HepG2 (cell line): ENCODE measurements around the gene FUT3. TPM values are rescaled to one million over a fixed set of nuclear protein-coding genes. Genes with fewer than 3 reads are reported as not detected.

Experiments used
- ATAC-seq: fragments of 200-7000 bp; cut with Tn5 transposase; 3 replicates; pipeline ENCODE4 v1.9.1; 2020; ENCODE audit warnings: mild to moderate bottlenecking, moderate library complexity
- BruUV-seq: library from RNA; stranded (reverse); fragments of 400-500 nt; replicated peaks from 2 replicates; lab custom pipeline; 2021; lab: Mats Ljungman, UMichigan
- CTCF ChIA-PET: fragments of 300-600 bp; formaldehyde crosslinking; extraction: SDS; loops from one replicate; lab custom pipeline; 2021; ENCODE audit warnings: low total read pairs, inconsistent platforms, low intra/inter-chr PET ratio; lab: Yijun Ruan, JAX
- POLR2A ChIA-PET: fragments of 350-600 bp; sonication (Branson Sonifier 250); formaldehyde crosslinking; loops from one replicate; lab custom pipeline; 2020; ENCODE audit warnings: antibody characterized with exemption, inconsistent platforms; lab: Yijun Ruan, JAX
- DNase-seq: peaks from one replicate; pipeline ENCODE4 v3.0.0-alpha.2; 2015; ENCODE audit warnings: low spot score
- FAIRE-seq: peaks from 3 replicates; lab custom pipeline; 2011; peaks lifted over from hg19 to GRCh38; lab: Jason Lieb, UNC
- H2AFZ ChIP-seq: one replicate; pipeline ENCODE4 v1.6.1; 2011; ENCODE audit warnings: low read length, inconsistent platforms
- H3K27ac ChIP-seq: fragments of 300-600 bp; 3 replicates; pipeline ENCODE4 v1.8.0; 2011; ENCODE audit warnings: mixed run types, mild to moderate bottlenecking, mixed read lengths, low read length, inconsistent platforms; ENCODE audit not compliant: insufficient read depth; ENCODE audit errors: extremely low read length
- H3K27me3 ChIP-seq, 2 experiments: fragments of 200-600 bp in 1 of 2; 2 replicates in 1 of 2; 3 replicates in 1 of 2; pipeline versions ENCODE4 v1.6.0 to v1.8.0; 2011; ENCODE audit warnings: low read length in 2 of 2, mild to moderate bottlenecking in 2 of 2, moderate library complexity in 2 of 2, inconsistent platforms in 1 of 2; ENCODE audit not compliant: insufficient read depth in 2 of 2, control insufficient read depth in 1 of 2
- H3K36me3 ChIP-seq, 2 experiments: fragments of 200-600 bp in 1 of 2; replicated peaks in 1 of 2; 2 replicates in 1 of 2; 3 replicates in 1 of 2; pipeline versions ENCODE4 v1.5.1 to v1.8.0; 2011; ENCODE audit warnings: low read length in 2 of 2, inconsistent platforms in 1 of 2; ENCODE audit not compliant: insufficient read depth in 2 of 2, control insufficient read depth in 1 of 2
- H3K4me1 ChIP-seq: 2 replicates; pipeline ENCODE4 v1.5.1; 2012; ENCODE audit warnings: low read length, inconsistent platforms; ENCODE audit not compliant: insufficient read depth
- H3K4me2 ChIP-seq: 2 replicates; pipeline ENCODE4 v1.6.0; 2011; ENCODE audit warnings: low read depth, low read length, inconsistent platforms
- H3K4me3 ChIP-seq, 3 experiments: fragments of 200-600 bp in 1 of 3; sonication (generic), shearing (Covaris generic) in 1 of 3; replicated peaks in 1 of 3; 2 replicates each; pipeline ENCODE4 v1.5.1; 2011 to 2016; ENCODE audit warnings: low read length in 3 of 3, inconsistent platforms in 2 of 3, low read depth in 2 of 3, mild to moderate bottlenecking in 2 of 3, control low read depth in 1 of 3, mixed read lengths in 1 of 3; ENCODE audit not compliant: insufficient read depth in 1 of 3
- H3K79me2 ChIP-seq: one replicate; pipeline ENCODE4 v1.6.1; 2011; ENCODE audit warnings: low read length, inconsistent platforms; ENCODE audit not compliant: insufficient read depth
- H3K9ac ChIP-seq: 2 replicates; pipeline ENCODE4 v1.6.0; 2011; ENCODE audit warnings: mild to moderate bottlenecking, low read depth, low read length, inconsistent platforms; ENCODE audit not compliant: insufficient read depth
- H3K9me3 ChIP-seq: 2 replicates; pipeline ENCODE4 v1.5.1; 2012; ENCODE audit warnings: mild to moderate bottlenecking, low read length
- H4K20me1 ChIP-seq: 2 replicates; pipeline ENCODE4 v1.6.0; 2011; ENCODE audit warnings: inconsistent platforms, mild to moderate bottlenecking, low read length, moderate library complexity; ENCODE audit not compliant: insufficient read depth
- ARID2 ChIP-seq: sonication (generic); formaldehyde crosslinking; IDR thresholded peaks from 2 replicates; pipeline ENCODE4 v1.8.1; 2022; ENCODE audit warnings: mild to moderate bottlenecking, missing genetic modification reagents, borderline replicate concordance
- ARNT2 ChIP-seq: sonication (generic); formaldehyde crosslinking; IDR thresholded peaks from 2 replicates; pipeline ENCODE4 v1.8.0; 2022; ENCODE audit warnings: mild to moderate bottlenecking, low read depth, missing genetic modification reagents, moderate library complexity
- HNRNPK ChIP-seq: fragments of 200-400 bp; formaldehyde crosslinking; IDR thresholded peaks from 2 replicates; pipeline ENCODE4 v1.6.1; 2018; ENCODE audit warnings: low read length, low read depth, moderate library complexity, mild to moderate bottlenecking; ENCODE audit not compliant: poor library complexity, severe bottlenecking
- KMT2B ChIP-seq: IDR thresholded peaks from 2 replicates; pipeline ENCODE4 v1.6.1; 2016; ENCODE audit warnings: missing genetic modification reagents, missing compliant biosample characterization
- NR2F6 ChIP-seq, 2 experiments: IDR thresholded peaks; 2 replicates each; pipeline ENCODE4 v1.6.1; 2016; ENCODE audit warnings: antibody characterized with exemption in 1 of 2, mild to moderate bottlenecking in 1 of 2
- POLR2A ChIP-seq, 2 experiments: IDR thresholded peaks; 2 replicates each; pipeline ENCODE4 v1.6.1; 2011; ENCODE audit warnings: low read depth in 2 of 2, low read length in 2 of 2, mild to moderate bottlenecking in 1 of 2, moderate library complexity in 1 of 2; ENCODE audit not compliant: insufficient read depth in 1 of 2
- RBM22 ChIP-seq: fragments of 200-400 bp; formaldehyde crosslinking; optimal IDR thresholded peaks from 2 replicates; pipeline ENCODE3; 2017; ENCODE audit warnings: mild to moderate bottlenecking, low read length, moderate library complexity
- ZNF24 ChIP-seq: fragments of 450-650 bp; IDR thresholded peaks from 2 replicates; pipeline ENCODE4 v1.6.1; 2017; ENCODE audit warnings: antibody characterized with exemption, mild to moderate bottlenecking
- ZNF569 ChIP-seq: sonication (generic); formaldehyde crosslinking; IDR thresholded peaks from 2 replicates; pipeline ENCODE4 v1.5.0; 2020; ENCODE audit warnings: mild to moderate bottlenecking, missing genetic modification reagents, moderate library complexity, borderline replicate concordance
- ZNF740 ChIP-seq: sonication (generic); formaldehyde crosslinking; IDR thresholded peaks from 2 replicates; pipeline ENCODE4 v1.4.0; 2020; ENCODE audit warnings: missing genetic modification reagents
- WGBS: methylation state at CpG from one replicate; pipeline ENCODE4 v1.1.6; 2017; ENCODE audit warnings: low lambda C conversion rate; 5-methylcytosine and 5-hydroxymethylcytosine counted together
- in situ Hi-C: cut with HindIII; loops from 2 replicates; pipeline ENCODE4 v1.10.0; 2017; ENCODE audit warnings: low pct_unique_long_range_greater_than_20kb; ENCODE audit not compliant: extremely low pct_ligation_motif_present
- intact Hi-C: fragments of 100-400 bp; cut with micrococcal nuclease; formaldehyde crosslinking; loops from one replicate; pipeline ENCODE4 v1.10.0; 2022; ENCODE audit not compliant: unreplicated experiment
- polyA plus RNA-seq, 8 experiments: library from polyadenylated mRNA; depleted of rRNA in 3 of 8; stranded (reverse) in 7 of 8; unstranded in 1 of 8; fragments of >200 nt; fragmentation: Illumina TruSeq in 4 of 8; extraction: Trizol in 4 of 8; gene quantifications; 2 replicates each; pipeline versions ENCODE4 v1.2.1 to v1.2.3, GENCODE V29; 2011 to 2016; ENCODE audit warnings: low read depth in 4 of 8, missing spikeins in 1 of 8, mixed read lengths in 1 of 8; ENCODE audit not compliant: insufficient read depth in 1 of 8
- total RNA-seq, 5 experiments: library from RNA; depleted of rRNA; stranded (reverse); fragments of >200 nt; fragmentation: Illumina TruSeq; extraction: Trizol; gene quantifications; 2 replicates each; pipeline ENCODE4 v1.2.3, GENCODE V29; 2016; ENCODE audit warnings: low read depth in 1 of 5
- TF ChIP-seq, protein P1 (sequence below): sonication (generic); formaldehyde crosslinking; IDR thresholded peaks from 2 replicates; pipeline ENCODE4 v1.4.0; 2020; ENCODE audit warnings: missing genetic modification reagents
- TF ChIP-seq, protein P2 (sequence below): sonication (generic); formaldehyde crosslinking; IDR thresholded peaks from 2 replicates; pipeline ENCODE4 v1.4.0; 2020; ENCODE audit warnings: mild to moderate bottlenecking, missing genetic modification reagents
- TF ChIP-seq, protein P3 (sequence below): IDR thresholded peaks from 2 replicates; pipeline ENCODE4 v1.6.1; 2018; ENCODE audit warnings: missing genetic modification reagents, mild to moderate bottlenecking, missing compliant biosample characterization

FUT3 gene
- total and polyA plus RNA-seq, 2 of the 13 experiments (the other 11 are each of a cell fraction or from before 2014, with no cell fraction given), result 0.53 to 1.1 TPM

- Histone ChIP-seq H2AFZ (no peak overlapping the region), H3K27ac (no peak overlapping the region), H3K9ac (no peak overlapping the region), H3K79me2 (no peaks in the 10 kb centered on the region), H3K27me3 (no peaks in the 10 kb centered on the region), H3K4me1 (peaks cover 31% of the 10 kb centered on the region), H3K4me3 (peak overlapping the region in 1 of 3 experiments; percentile 42; a peak in 1 of 6 replicates), H3K4me2 (peak overlapping the region; percentile 58), H3K9me3 (no peaks in the 10 kb centered on the region), H3K36me3 (no peaks in the 10 kb centered on the region), H4K20me1 (peaks cover 2% of the 10 kb centered on the region; the same call in 1 of the 2 replicates)
- in situ Hi-C loops, result no loop called here
- WGBS, result 74% methylated on average over 5 of the region's 8 CpGs
- POLR2A ChIA-PET, result interaction anchor here (1.2 kb wide), 1 partner anchor 12 kb away, joined by 4 read pairs; no protein-coding TSS in a partner anchor
- BruUV-seq, result no TSS peak
- CTCF ChIA-PET, result no interaction called here
- DNase-seq, result no peak
- intact Hi-C loops, result no loop called here
- no peak for FAIRE-seq
- ATAC-seq, result no peak
- peak; percentile 15 for TF ChIP-seq RBM22
- TF ChIP-seq ZNF740 (CRISPR knock-in tag), result no peak
- TF ChIP-seq, protein P1, sequence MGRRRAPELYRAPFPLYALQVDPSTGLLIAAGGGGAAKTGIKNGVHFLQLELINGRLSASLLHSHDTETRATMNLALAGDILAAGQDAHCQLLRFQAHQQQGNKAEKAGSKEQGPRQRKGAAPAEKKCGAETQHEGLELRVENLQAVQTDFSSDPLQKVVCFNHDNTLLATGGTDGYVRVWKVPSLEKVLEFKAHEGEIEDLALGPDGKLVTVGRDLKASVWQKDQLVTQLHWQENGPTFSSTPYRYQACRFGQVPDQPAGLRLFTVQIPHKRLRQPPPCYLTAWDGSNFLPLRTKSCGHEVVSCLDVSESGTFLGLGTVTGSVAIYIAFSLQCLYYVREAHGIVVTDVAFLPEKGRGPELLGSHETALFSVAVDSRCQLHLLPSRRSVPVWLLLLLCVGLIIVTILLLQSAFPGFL (CRISPR knock-in tag), result no peak
- TF ChIP-seq, protein P2, sequence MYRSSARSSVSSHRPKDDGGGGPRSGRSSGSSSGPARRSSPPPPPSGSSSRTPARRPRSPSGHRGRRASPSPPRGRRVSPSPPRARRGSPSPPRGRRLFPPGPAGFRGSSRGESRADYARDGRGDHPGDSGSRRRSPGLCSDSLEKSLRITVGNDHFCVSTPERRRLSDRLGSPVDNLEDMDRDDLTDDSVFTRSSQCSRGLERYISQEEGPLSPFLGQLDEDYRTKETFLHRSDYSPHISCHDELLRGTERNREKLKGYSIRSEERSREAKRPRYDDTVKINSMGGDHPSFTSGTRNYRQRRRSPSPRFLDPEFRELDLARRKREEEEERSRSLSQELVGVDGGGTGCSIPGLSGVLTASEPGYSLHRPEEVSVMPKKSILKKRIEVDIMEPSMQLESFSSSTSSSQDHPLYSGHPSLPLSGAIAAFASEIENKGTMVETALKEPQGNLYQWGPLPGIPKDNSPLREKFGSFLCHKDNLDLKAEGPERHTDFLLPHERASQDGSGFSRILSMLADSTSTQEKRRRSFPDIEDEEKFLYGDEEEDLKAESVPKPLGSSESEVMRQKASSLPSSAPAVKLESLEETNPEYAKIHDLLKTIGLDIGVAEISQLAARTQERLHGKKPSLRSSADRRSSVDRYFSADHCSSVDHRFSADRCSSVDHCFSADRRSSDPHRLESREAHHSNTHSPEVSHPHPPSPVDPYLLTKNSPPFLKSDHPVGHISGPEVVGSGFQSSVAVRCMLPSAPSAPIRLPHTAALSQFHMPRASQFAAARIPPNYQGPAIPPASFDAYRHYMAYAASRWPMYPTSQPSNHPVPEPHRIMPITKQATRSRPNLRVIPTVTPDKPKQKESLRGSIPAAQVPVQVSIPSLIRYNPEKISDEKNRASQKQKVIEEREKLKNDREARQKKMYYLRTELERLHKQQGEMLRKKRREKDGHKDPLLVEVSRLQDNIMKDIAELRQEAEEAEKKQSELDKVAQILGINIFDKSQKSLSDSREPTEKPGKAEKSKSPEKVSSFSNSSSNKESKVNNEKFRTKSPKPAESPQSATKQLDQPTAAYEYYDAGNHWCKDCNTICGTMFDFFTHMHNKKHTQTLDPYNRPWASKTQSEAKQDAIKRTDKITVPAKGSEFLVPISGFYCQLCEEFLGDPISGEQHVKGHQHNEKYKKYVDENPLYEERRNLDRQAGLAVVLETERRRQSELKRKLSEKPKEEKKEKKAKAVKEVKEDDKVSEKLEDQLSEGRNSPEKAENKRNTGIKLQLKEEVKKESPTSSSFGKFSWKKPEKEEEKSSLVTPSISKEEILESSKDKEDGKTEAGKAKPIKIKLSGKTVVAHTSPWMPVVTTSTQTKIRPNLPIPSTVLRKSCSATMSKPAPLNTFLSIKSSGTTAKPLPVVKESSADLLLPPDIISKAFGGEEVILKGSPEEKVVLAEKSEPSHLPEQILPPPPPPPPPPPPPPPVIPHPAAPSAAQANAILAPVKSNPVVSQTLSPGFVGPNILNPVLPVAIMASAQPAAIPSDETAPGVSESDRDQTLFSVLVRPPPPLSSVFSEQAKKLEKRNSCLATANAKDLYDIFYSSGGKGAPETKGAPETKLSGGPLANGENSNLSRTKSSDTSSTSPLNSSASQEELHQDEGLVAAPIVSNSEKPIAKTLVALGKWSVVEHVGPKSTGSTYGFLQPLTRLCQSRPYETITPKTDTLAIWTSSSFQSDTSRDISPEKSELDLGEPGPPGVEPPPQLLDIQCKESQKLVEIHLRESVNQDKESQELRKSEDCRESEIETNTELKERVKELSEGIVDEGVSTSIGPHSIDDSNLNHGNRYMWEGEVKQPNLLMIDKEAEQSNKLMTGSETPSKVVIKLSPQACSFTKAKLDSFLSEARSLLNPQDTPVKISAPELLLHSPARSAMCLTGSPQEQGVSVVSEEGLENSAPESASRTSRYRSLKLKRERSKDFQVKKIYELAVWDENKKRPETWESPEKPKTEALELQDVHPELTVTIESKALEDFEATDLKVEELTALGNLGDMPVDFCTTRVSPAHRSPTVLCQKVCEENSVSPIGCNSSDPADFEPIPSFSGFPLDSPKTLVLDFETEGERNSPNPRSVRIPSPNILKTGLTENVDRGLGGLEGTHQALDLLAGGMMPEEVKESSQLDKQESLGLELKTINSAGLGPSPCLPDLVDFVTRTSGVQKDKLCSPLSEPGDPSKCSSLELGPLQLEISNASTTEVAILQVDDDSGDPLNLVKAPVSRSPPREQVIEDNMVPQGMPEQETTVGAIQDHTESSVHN (CRISPR knock-in tag), result no peak
- peak in 1 of 2 experiments; percentile 51; a peak in 2 of 4 replicates for TF ChIP-seq POLR2A (IDR thresholded peaks at IDR 0.05; ENCODE audit: insufficient read depth in 1 of 2, low read depth in 2 of 2, low read length in 2 of 2)
- TF ChIP-seq ZNF24, result peak; percentile 85
- no peak for TF ChIP-seq KMT2B (CRISPR knock-in tag)
- TF ChIP-seq, protein P3, sequence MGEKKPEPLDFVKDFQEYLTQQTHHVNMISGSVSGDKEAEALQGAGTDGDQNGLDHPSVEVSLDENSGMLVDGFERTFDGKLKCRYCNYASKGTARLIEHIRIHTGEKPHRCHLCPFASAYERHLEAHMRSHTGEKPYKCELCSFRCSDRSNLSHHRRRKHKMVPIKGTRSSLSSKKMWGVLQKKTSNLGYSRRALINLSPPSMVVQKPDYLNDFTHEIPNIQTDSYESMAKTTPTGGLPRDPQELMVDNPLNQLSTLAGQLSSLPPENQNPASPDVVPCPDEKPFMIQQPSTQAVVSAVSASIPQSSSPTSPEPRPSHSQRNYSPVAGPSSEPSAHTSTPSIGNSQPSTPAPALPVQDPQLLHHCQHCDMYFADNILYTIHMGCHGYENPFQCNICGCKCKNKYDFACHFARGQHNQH (CRISPR knock-in tag), result no peak
- TF ChIP-seq HNRNPK, result no peak
- TF ChIP-seq NR2F6 (IDR thresholded peaks at IDR 0.05), result no peak
- TF ChIP-seq NR2F6 (CRISPR knock-in tag; IDR thresholded peaks at IDR 0.05), result no peak
- TF ChIP-seq ARNT2 (CRISPR knock-in tag), result no peak
- no peak for TF ChIP-seq ZNF569 (CRISPR knock-in tag)
- TF ChIP-seq ARID2 (CRISPR knock-in tag), result no peak
Observed at GRCh38 chr19:5821521-5822180, 29.6 kb downstream of the FUT3 start.
